Measurements from ENCODE around the gene ZKSCAN7. TPM values are rescaled to one million over a fixed set of nuclear protein-coding genes. Genes with fewer than 3 reads are reported as not detected.

Gene ZKSCAN7
- polyA plus RNA-seq, 1 donor (not counting 4 experiments of a cell fraction or from before 2014, with no cell fraction given): 1.6 TPM

GRCh38 chr3:44562147-44562546, 7.2 kb downstream of the ZKSCAN7 start:
- dilution Hi-C loops (cut with MboI; ENCODE audit: extremely low pct_ligation_motif_present, low sequenced_read_pairs): no loop called here
- H4K20me1 ChIP-seq (ENCODE audit: control insufficient read depth, extremely low read depth, insufficient read depth, low read length): no peaks in the 10 kb centered on the region
- H3K9me1 ChIP-seq (ENCODE audit: control insufficient read depth, extremely low read depth, insufficient read depth, low read length): no peaks in the 10 kb centered on the region
- H3K4me3 ChIP-seq (ENCODE audit: control insufficient read depth in 2 of 3, extremely low read depth in 1 of 3, insufficient read depth in 2 of 3, low read depth in 1 of 3, low read length in 3 of 3): no peak overlapping the region
- no peak for FAIRE-seq
- H3K27ac ChIP-seq (ENCODE audit: control insufficient read depth, insufficient read depth, low read length): no peak overlapping the region
- no peak overlapping the region for H3K9ac ChIP-seq (ENCODE audit: control insufficient read depth, extremely low read depth, insufficient read depth, low read length)
- no peak overlapping the region for H3K4me2 ChIP-seq (ENCODE audit: control insufficient read depth, extremely low read depth, insufficient read depth, low read depth, low read length)
- TF ChIP-seq EZH2 (IDR thresholded peaks at IDR 0.05; ENCODE audit: low read length) (no peak), CTCF (optimal IDR thresholded peaks at IDR 0.05 in 1 of 3, IDR thresholded peaks at IDR 0.05 in 1 of 3, conservative IDR thresholded peaks at IDR 0.05 in 1 of 3; ENCODE audit: extremely low read depth in 1 of 3, insufficient read depth in 2 of 3, low read length in 3 of 3) (no peak)
- DNase-seq (ENCODE audit: low read depth, low spot score): no peak
- H3K79me2 ChIP-seq (ENCODE audit: control insufficient read depth, insufficient read depth, low read length): no peaks in the 10 kb centered on the region
- H3K36me3 ChIP-seq (ENCODE audit: control insufficient read depth in 2 of 2, extremely low read depth in 1 of 2, insufficient read depth in 2 of 2, low read length in 2 of 2): peaks cover 0 to 5% of the 10 kb centered on the region in 2 experiments
- H3K4me1 ChIP-seq (ENCODE audit: control insufficient read depth, extremely low read depth, insufficient read depth, low read length): no peaks in the 10 kb centered on the region
- no peaks in the 10 kb centered on the region for H3K27me3 ChIP-seq (ENCODE audit: control insufficient read depth, extremely low read depth, insufficient read depth, low read length)
- peaks cover 7% of the 10 kb centered on the region for H3K9me3 ChIP-seq (ENCODE audit: control insufficient read depth, low read depth, low read length)
- H2AFZ ChIP-seq (ENCODE audit: control insufficient read depth, low read length): no peak overlapping the region

- H3K27ac ChIP-seq (ENCODE audit: control insufficient read depth, insufficient read depth, low read length): no peak overlapping the region
- no peak overlapping the region for H3K4me3 ChIP-seq (ENCODE audit: control insufficient read depth in 2 of 3, extremely low read depth in 1 of 3, insufficient read depth in 2 of 3, low read depth in 1 of 3, low read length in 3 of 3)
- H3K27me3 ChIP-seq (ENCODE audit: control insufficient read depth, extremely low read depth, insufficient read depth, low read length): no peaks in the 10 kb centered on the region
- dilution Hi-C loops (cut with MboI; ENCODE audit: extremely low pct_ligation_motif_present, low sequenced_read_pairs): no loop called here
- DNase-seq (ENCODE audit: low read depth, low spot score) (no peak), FAIRE-seq (no peak)
- TF ChIP-seq EZH2 (IDR thresholded peaks at IDR 0.05; ENCODE audit: low read length) (no peak), CTCF (optimal IDR thresholded peaks at IDR 0.05 in 1 of 3, IDR thresholded peaks at IDR 0.05 in 1 of 3, conservative IDR thresholded peaks at IDR 0.05 in 1 of 3; ENCODE audit: extremely low read depth in 1 of 3, insufficient read depth in 2 of 3, low read length in 3 of 3) (no peak)
- peaks cover 3% of the 10 kb centered on the region for H3K9me3 ChIP-seq (ENCODE audit: control insufficient read depth, low read depth, low read length)
- no peaks in the 10 kb centered on the region for H4K20me1 ChIP-seq (ENCODE audit: control insufficient read depth, extremely low read depth, insufficient read depth, low read length)
- H3K9me1 ChIP-seq (ENCODE audit: control insufficient read depth, extremely low read depth, insufficient read depth, low read length): no peaks in the 10 kb centered on the region
- H3K4me2 ChIP-seq (ENCODE audit: control insufficient read depth, extremely low read depth, insufficient read depth, low read depth, low read length): no peak overlapping the region
- peaks cover 0 to 2% of the 10 kb centered on the region in 2 experiments for H3K36me3 ChIP-seq (ENCODE audit: control insufficient read depth in 2 of 2, extremely low read depth in 1 of 2, insufficient read depth in 2 of 2, low read length in 2 of 2)
- H2AFZ ChIP-seq (ENCODE audit: control insufficient read depth, low read length): no peak overlapping the region
- H3K9ac ChIP-seq (ENCODE audit: control insufficient read depth, extremely low read depth, insufficient read depth, low read length): no peak overlapping the region
- H3K79me2 ChIP-seq (ENCODE audit: control insufficient read depth, insufficient read depth, low read length): no peaks in the 10 kb centered on the region
- H3K4me1 ChIP-seq (ENCODE audit: control insufficient read depth, extremely low read depth, insufficient read depth, low read length): no peaks in the 10 kb centered on the region
Observed at GRCh38 chr3:44568561-44568960, 13.6 kb downstream of the ZKSCAN7 start.

Data from keratinocyte (primary cell).